CD14-positive monocyte (primary cell): ENCODE data around the gene TDRD9. TPM values are rescaled to one million over a fixed set of nuclear protein-coding genes. Genes with fewer than 3 reads are reported as not detected.

Source experiments
- DNase-seq, 3 donors: peaks; one replicate each; pipeline ENCODE4 v3.0.0-alpha.2; 2011 to 2022
- H2AFZ ChIP-seq: 2 replicates; pipeline ENCODE4 v1.6.0; 2012; ENCODE audit warnings: mild to moderate bottlenecking, low read depth, low read length, inconsistent platforms; ENCODE audit not compliant: insufficient read depth, poor library complexity, severe bottlenecking
- H3K27ac ChIP-seq, 2 donors: 1 replicate in 1 of 2; 2 replicates in 1 of 2; pipeline ENCODE4 v1.5.1; 2012 to 2013; ENCODE audit warnings: low read length in 2 of 2, control low read depth in 1 of 2, inconsistent platforms in 1 of 2, low read depth in 1 of 2, mild to moderate bottlenecking in 1 of 2
- H3K27me3 ChIP-seq, 2 donors: one replicate each; pipeline versions ENCODE4 v1.6.0 to v1.6.1; 2011 to 2013; ENCODE audit warnings: low read length in 2 of 2; ENCODE audit not compliant: control insufficient read depth in 2 of 2, insufficient read depth in 2 of 2
- H3K36me3 ChIP-seq, 2 donors: replicated peaks in 1 of 2; 1 replicate in 1 of 2; 2 replicates in 1 of 2; pipeline versions ENCODE4 v1.5.1 to v1.6.1; 2012 to 2013; ENCODE audit warnings: low read length in 2 of 2, control low read depth in 1 of 2, inconsistent platforms in 1 of 2, mild to moderate bottlenecking in 1 of 2; ENCODE audit not compliant: insufficient read depth in 2 of 2, control insufficient read depth in 1 of 2
- H3K4me1 ChIP-seq, 2 donors: 1 replicate in 1 of 2; 2 replicates in 1 of 2; pipeline versions ENCODE4 v1.5.1 to v1.6.1; 2012 to 2013; ENCODE audit warnings: low read length in 2 of 2, control low read depth in 1 of 2, inconsistent platforms in 1 of 2, mild to moderate bottlenecking in 1 of 2, moderate library complexity in 1 of 2; ENCODE audit not compliant: insufficient read depth in 2 of 2, control insufficient read depth in 1 of 2
- H3K4me2 ChIP-seq: replicated peaks from 2 replicates; pipeline ENCODE3; 2012; ENCODE audit warnings: low read length, moderate library complexity, mild to moderate bottlenecking; ENCODE audit not compliant: poor library complexity, severe bottlenecking; ENCODE audit errors: extremely low read depth
- H3K4me3 ChIP-seq, 3 experiments: fragments of 200-600 bp in 1 of 3; sonication (generic) in 1 of 3; replicated peaks in 1 of 3; 1 replicate in 2 of 3; 2 replicates in 1 of 3; pipeline ENCODE4 v1.5.1; 2011 to 2013; ENCODE audit warnings: low read length in 3 of 3, mild to moderate bottlenecking in 3 of 3, control low read depth in 2 of 3, low read depth in 2 of 3, inconsistent platforms in 1 of 3, moderate library complexity in 1 of 3
- H3K79me2 ChIP-seq: 2 replicates; pipeline ENCODE4 v1.6.0; 2012; ENCODE audit warnings: mild to moderate bottlenecking, control low read depth, inconsistent platforms, low read length, moderate library complexity; ENCODE audit not compliant: insufficient read depth
- H3K9ac ChIP-seq: 2 replicates; pipeline ENCODE4 v1.6.0; 2017; ENCODE audit warnings: low read length, mild to moderate bottlenecking; ENCODE audit not compliant: insufficient read depth, poor library complexity, severe bottlenecking
- H3K9me3 ChIP-seq, 2 donors: replicated peaks in 1 of 2; 1 replicate in 1 of 2; 2 replicates in 1 of 2; pipeline versions ENCODE4 v1.5.1 to v1.6.1; 2012 to 2013; ENCODE audit warnings: low read length in 2 of 2, control low read depth in 1 of 2; ENCODE audit not compliant: control insufficient read depth in 1 of 2, insufficient read depth in 1 of 2
- H4K20me1 ChIP-seq: 2 replicates; pipeline ENCODE4 v1.6.0; 2012; ENCODE audit warnings: mild to moderate bottlenecking, low read length, control low read depth, moderate library complexity; ENCODE audit not compliant: insufficient read depth
- H3K27ac Mint-ChIP-seq, 7 donors: one replicate each; pipeline ENCODE4 v1.8.0; 2020; ENCODE audit warnings: mild to moderate bottlenecking in 7 of 7, mixed read lengths in 7 of 7, moderate library complexity in 6 of 7, inconsistent platforms in 2 of 7
- H3K27me3 Mint-ChIP-seq, 3 donors: one replicate each; pipeline ENCODE4 v1.8.0; 2021 to 2022; ENCODE audit warnings: low read depth in 3 of 3, mild to moderate bottlenecking in 3 of 3, mixed read lengths in 3 of 3, moderate library complexity in 3 of 3, inconsistent platforms in 1 of 3
- H3K36me3 Mint-ChIP-seq, 2 donors: one replicate each; pipeline ENCODE4 v1.8.0; 2020; ENCODE audit warnings: mixed read lengths in 2 of 2, inconsistent platforms in 1 of 2, mild to moderate bottlenecking in 1 of 2
- H3K4me1 Mint-ChIP-seq: one replicate; pipeline ENCODE4 v1.8.0; 2020; ENCODE audit warnings: mild to moderate bottlenecking, mixed read lengths
- H3K4me3 Mint-ChIP-seq, 2 donors: one replicate each; pipeline ENCODE4 v1.8.0; 2020; ENCODE audit warnings: mild to moderate bottlenecking in 2 of 2, mixed read lengths in 2 of 2, moderate library complexity in 1 of 2
- H3K9me3 Mint-ChIP-seq, 7 donors: one replicate each; pipeline ENCODE4 v1.8.0; 2020 to 2022; ENCODE audit warnings: mixed read lengths in 7 of 7, mild to moderate bottlenecking in 6 of 7, moderate library complexity in 6 of 7, inconsistent platforms in 2 of 7
- WGBS: methylation state at CpG from one replicate; pipeline ENCODE4 v1.1.5; 2013; ENCODE audit warnings: missing lambda C conversion rate; ENCODE audit not compliant: insufficient coverage; 5-methylcytosine and 5-hydroxymethylcytosine counted together
- intact Hi-C, 2 donors: fragments of 100-400 bp; cut with micrococcal nuclease; formaldehyde crosslinking; loops; one replicate each; pipeline versions ENCODE4 v1.15.0 to v1.15.1; 2023
- polyA plus RNA-seq, 3 donors: library from polyadenylated mRNA; depleted of rRNA in 1 of 3; unstranded in 2 of 3; stranded (reverse) in 1 of 3; fragments of 300-500 nt in 2 of 3; fragments of >200 nt in 1 of 3; fragmentation: Illumina TruSeq in 2 of 3; gene quantifications; 1 replicate in 2 of 3; 2 replicates in 1 of 3; pipeline ENCODE4 v1.2.3, GENCODE V29; 2012 to 2021
- TF ChIP-seq, protein P1 (sequence below): fragments of 200-600 bp; IDR thresholded peaks from one replicate; pipeline ENCODE4 v1.8.0; 2022; ENCODE audit warnings: antibody characterized with exemption, mild to moderate bottlenecking

TDRD9 gene
- polyA plus RNA-seq, 3 donors: 7.6 to 12.1 (median 11.8) TPM

GRCh38 chr14:104019806-104020205 is 91.5 kb downstream of the TDRD9 start:
- intact Hi-C loops: no loop called here
- TF ChIP-seq, protein P1, sequence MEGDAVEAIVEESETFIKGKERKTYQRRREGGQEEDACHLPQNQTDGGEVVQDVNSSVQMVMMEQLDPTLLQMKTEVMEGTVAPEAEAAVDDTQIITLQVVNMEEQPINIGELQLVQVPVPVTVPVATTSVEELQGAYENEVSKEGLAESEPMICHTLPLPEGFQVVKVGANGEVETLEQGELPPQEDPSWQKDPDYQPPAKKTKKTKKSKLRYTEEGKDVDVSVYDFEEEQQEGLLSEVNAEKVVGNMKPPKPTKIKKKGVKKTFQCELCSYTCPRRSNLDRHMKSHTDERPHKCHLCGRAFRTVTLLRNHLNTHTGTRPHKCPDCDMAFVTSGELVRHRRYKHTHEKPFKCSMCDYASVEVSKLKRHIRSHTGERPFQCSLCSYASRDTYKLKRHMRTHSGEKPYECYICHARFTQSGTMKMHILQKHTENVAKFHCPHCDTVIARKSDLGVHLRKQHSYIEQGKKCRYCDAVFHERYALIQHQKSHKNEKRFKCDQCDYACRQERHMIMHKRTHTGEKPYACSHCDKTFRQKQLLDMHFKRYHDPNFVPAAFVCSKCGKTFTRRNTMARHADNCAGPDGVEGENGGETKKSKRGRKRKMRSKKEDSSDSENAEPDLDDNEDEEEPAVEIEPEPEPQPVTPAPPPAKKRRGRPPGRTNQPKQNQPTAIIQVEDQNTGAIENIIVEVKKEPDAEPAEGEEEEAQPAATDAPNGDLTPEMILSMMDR: no peak
- DNase-seq: no peak
- no peaks in the 10 kb centered on the region for H3K27me3 ChIP-seq
- no peak overlapping the region for H3K27ac ChIP-seq
- no peak overlapping the region for H3K9ac ChIP-seq
- H3K9me3 ChIP-seq: no peaks in the 10 kb centered on the region
- H3K4me1 ChIP-seq: no peaks in the 10 kb centered on the region
- Mint-ChIP-seq H3K4me1 (no peaks in the 10 kb centered on the region), H3K27me3 (peaks cover 2 to 9% (median 5%) of the 10 kb centered on the region in 3 donors), H3K27ac (no peak overlapping the region), H3K4me3 (no peak overlapping the region), H3K36me3 (peaks cover 61 to 71% of the 10 kb centered on the region in 2 donors), H3K9me3 (peaks cover 0 to 2% (median 0%) of the 10 kb centered on the region in 7 donors)
- no peak overlapping the region for H3K4me2 ChIP-seq
- H2AFZ ChIP-seq: no peak overlapping the region
- peaks cover 2 to 43% of the 10 kb centered on the region in 2 donors for H3K36me3 ChIP-seq
- H3K4me3 ChIP-seq: no peak overlapping the region
- no peaks in the 10 kb centered on the region for H4K20me1 ChIP-seq
- no peaks in the 10 kb centered on the region for H3K79me2 ChIP-seq
- 91% methylated on average over 7 of the region's 7 CpGs for WGBS

DNA sequence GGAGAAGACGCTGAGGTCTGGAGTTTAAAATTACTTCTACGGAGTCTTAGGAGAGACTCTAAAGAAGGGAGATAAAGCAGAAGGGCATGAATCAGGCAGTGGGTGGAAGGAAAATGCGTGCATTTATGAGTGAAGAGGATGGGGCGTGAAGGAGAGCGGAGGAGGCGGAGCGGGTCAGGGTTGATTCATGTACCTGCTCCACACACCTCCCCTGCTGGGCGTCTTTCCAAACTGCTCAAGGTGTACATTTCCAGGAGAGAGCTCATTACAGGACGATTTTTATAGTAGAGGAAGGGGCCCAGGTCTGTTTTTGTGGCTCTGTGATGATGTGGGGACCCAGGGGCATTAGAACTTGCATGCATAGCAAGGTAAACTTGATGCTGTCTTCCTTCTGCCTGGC is 92.2 kb downstream of the TDRD9 start:
- WGBS: 71% methylated on average over 3 of the region's 9 CpGs
- no peak overlapping the region for H3K27ac Mint-ChIP-seq

More for the DNA sequence above, 92.2 kb downstream of the TDRD9 start:
- no peak overlapping the region for H3K4me2 ChIP-seq
- no peak overlapping the region for H3K27ac ChIP-seq
- TF ChIP-seq, protein P1: no peak
- no peak overlapping the region for H3K9ac ChIP-seq
- no peaks in the 10 kb centered on the region for H3K9me3 ChIP-seq
- H3K9me3 Mint-ChIP-seq: peaks cover 0 to 2% (median 0%) of the 10 kb centered on the region in 7 donors
- H3K27me3 ChIP-seq: no peaks in the 10 kb centered on the region
- H3K36me3 ChIP-seq: peaks cover 2 to 49% of the 10 kb centered on the region in 2 donors
- intact Hi-C loops: no loop called here
- no peaks in the 10 kb centered on the region for H3K4me1 Mint-ChIP-seq
- no peak overlapping the region for H2AFZ ChIP-seq
- H3K79me2 ChIP-seq: no peaks in the 10 kb centered on the region
- H3K36me3 Mint-ChIP-seq: peaks cover 59 to 69% of the 10 kb centered on the region in 2 donors
- no peaks in the 10 kb centered on the region for H4K20me1 ChIP-seq
- H3K4me3 Mint-ChIP-seq: peak overlapping the region in 1 of 2 donors; percentile 31
- no peaks in the 10 kb centered on the region for H3K4me1 ChIP-seq
- peaks cover 2 to 11% (median 5%) of the 10 kb centered on the region in 3 donors for H3K27me3 Mint-ChIP-seq
- no peak overlapping the region for H3K4me3 ChIP-seq
- no peak for DNase-seq
